ENCODE measurements around the gene SRL.
"Not testable (repeated sequence)": the region's sequence is repeated elsewhere in the genome, so short reads cannot be mapped to it uniquely, and the experiment has no call there.

SRL gene

DNA sequence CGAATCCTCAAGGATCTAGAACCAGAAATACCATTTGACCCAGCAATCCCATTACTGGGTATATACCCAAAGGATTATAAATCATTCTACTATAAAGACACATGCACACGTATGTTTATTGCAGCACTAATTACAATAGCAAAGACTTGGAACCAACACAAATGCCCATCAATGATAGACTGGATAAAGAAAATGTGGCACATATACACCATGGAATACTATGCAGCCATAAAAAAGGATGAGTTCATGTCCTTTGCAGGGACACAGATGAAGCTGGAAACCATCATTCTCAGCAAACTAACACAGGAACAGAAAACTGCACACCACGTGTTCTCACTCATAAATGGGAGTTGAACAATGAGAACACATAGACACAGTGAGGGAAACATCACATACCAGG is 85.4 kb downstream of the SRL start:
- not testable (repeated sequence) for DNase-seq

- DNase-seq, result not testable (repeated sequence)
These were observed 88.5 kb downstream of the SRL start for GRCh38 chr16:4153364-4153763.

DNA sequence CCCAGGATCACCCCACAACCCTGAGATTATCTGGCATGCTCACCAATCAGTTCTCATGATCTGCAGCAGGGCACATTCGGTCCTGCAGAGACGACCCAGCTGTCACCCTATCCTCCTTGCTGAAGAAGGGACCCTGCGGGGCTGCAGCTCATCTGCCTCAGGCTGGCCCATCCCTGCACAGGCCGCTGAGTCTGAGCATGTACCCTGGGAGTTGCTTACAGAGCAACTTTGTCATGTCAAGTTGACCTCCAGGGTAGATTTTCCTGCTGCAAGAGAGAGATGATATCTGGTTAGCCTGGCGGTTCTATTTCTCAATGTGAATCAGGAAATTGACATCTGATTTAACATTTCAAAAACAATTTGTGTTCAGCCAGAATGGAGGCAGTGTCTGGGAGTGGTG is 89.6 kb downstream of the SRL start:
- DNase-seq, result no peak

- DNase-seq, result no peak
These were observed 94.6 kb downstream of the SRL start for GRCh38 chr16:4147236-4147635.

GRCh38 chr16:4142268-4142667 is 99.6 kb downstream of the SRL start:
- DNase-seq, result no peak

DNA sequence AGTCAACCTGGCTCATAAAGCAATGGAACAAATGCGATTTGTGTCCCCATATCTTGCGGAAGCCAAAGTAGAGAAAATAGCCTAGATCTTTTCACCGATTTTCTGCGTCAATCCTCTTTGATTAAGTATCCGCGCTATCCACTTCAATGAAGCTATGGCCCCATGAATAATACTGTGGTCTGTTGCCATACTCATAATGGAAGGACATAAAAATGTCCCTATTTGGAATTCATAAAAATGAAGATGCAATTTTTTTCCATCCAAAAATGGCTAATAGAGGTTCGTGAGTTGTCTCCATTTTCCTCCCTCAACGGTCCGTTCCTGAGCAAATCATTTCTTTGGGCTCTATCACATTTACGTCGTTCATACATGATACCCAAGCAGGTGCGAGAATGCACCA is 100.3 kb downstream of the SRL start:
- DNase-seq, result no peak

GRCh38 chr16:4140652-4141051 is 101.2 kb downstream of the SRL start:
- DNase-seq, result no peak

DNA sequence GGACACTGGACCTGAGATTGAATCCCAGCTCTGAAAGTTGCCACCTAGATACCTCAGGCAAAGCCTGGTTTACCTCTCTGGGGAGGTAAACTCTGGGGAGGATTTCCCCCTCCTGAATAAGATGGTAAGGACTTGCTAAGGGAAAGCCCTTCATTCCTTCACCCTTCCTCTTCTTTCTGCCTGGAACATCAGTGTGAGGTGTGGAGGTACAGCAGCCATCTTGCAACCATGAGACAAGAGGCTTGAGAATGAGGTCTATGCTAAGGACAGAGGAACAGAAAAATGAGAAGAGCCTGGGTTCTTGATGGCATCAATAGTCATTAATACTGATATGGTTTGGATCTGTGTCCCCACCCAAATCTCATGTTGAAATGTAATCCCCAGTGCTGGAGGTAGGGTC is 101.9 kb downstream of the SRL start:
- no peak for DNase-seq

All from Kasumi-1 (cell line).